ENCODE results near the gene CCDC172. TPM values are rescaled to one million over a fixed set of nuclear protein-coding genes. Genes with fewer than 3 reads are reported as not detected.

CCDC172 gene
- total and polyA plus RNA-seq, 3 donors from 2014 or later = 6.7 to 31.4 (median 7.3) TPM

DNA sequence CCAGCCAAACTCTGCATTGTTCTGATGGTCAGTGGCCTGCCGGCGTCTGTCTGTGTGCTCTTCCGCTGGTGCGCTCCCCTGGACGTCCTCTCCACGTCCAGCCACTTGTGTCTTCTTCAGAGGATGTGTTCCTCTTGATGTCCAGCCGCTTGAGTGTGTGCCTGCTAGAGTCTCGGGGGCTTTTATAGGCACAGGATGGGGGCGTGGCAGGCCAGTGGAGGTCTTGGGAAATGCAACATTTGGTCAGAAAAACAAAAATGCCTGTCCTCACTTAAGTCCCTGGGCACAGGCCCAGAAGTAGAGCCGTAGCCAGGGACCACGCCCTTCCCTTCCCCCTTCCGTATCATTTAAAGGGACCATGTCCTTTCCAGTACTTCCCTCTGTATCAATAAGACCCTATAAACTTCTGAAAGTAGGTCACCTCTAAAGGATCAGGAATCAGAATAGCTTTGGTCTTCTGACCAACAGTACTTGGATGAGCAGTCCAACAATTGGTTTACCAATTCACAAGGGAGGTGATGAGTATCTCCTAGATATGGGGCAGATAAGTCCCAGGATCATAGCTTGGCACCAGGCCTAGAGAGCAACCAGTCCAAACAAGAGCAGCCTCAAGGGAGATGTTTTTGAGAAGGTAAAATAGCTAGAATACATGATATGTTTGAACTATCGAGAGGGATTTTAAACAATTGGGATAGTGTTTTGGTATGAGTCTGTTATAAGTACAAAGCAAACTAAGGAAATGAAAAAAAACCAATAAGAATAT, 71.2 kb downstream of the CCDC172 start:
- TF ChIP-seq, protein P1, sequence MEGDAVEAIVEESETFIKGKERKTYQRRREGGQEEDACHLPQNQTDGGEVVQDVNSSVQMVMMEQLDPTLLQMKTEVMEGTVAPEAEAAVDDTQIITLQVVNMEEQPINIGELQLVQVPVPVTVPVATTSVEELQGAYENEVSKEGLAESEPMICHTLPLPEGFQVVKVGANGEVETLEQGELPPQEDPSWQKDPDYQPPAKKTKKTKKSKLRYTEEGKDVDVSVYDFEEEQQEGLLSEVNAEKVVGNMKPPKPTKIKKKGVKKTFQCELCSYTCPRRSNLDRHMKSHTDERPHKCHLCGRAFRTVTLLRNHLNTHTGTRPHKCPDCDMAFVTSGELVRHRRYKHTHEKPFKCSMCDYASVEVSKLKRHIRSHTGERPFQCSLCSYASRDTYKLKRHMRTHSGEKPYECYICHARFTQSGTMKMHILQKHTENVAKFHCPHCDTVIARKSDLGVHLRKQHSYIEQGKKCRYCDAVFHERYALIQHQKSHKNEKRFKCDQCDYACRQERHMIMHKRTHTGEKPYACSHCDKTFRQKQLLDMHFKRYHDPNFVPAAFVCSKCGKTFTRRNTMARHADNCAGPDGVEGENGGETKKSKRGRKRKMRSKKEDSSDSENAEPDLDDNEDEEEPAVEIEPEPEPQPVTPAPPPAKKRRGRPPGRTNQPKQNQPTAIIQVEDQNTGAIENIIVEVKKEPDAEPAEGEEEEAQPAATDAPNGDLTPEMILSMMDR (IDR thresholded peaks at IDR 0.05) = no peak
- TF ChIP-seq POLR2A (IDR thresholded peaks at IDR 0.05) = no peak
- H3K27ac ChIP-seq = no peak overlapping the region
- DNase-seq = no peak
- no peaks in the 10 kb centered on the region for H3K36me3 ChIP-seq (ENCODE audit: low read depth, missing control alignments)
- no peaks in the 10 kb centered on the region for H3K4me1 ChIP-seq
- no peaks in the 10 kb centered on the region for H3K9me3 ChIP-seq
- intact Hi-C loops (cut with DNase I; ENCODE audit: low total_unique reads) = no loop called here
- H3K27me3 ChIP-seq = no peaks in the 10 kb centered on the region
- WGBS, 2 donors = 51 to 68% methylated on average over 13 of the region's 13 CpGs
- H3K4me3 ChIP-seq = peak overlapping the region in 1 of 2 donors; percentile 45

DNA sequence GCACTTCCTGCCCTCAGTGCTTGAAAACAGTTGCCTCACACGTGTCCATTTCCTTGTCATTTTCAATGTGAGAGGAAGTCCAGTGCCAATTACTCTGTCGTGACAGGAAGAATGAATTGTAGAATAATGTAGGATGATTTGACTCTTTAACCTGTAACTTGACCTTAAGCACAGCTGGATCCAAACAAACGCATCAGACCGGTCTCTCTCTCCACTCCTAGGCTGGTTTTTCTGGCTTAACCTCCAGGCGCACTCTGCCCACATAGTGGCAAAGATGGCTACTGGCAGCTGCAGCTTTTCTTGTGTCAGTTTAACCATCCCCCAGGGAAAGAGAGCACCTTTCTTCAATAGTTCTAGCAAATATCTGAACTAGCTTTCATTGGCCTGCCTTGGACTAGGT, 74.0 kb downstream of the CCDC172 start:
- H3K36me3 ChIP-seq (ENCODE audit: low read depth, missing control alignments) = no peaks in the 10 kb centered on the region
- no peaks in the 10 kb centered on the region for H3K9me3 ChIP-seq
- no peak for TF ChIP-seq POLR2A (IDR thresholded peaks at IDR 0.05)
- TF ChIP-seq, protein P1 (IDR thresholded peaks at IDR 0.05) = no peak
- intact Hi-C loops (cut with DNase I; ENCODE audit: low total_unique reads) = no loop called here
- H3K4me1 ChIP-seq = no peaks in the 10 kb centered on the region
- no peaks in the 10 kb centered on the region for H3K27me3 ChIP-seq
- H3K4me3 ChIP-seq = no peak overlapping the region
- no peak overlapping the region for H3K27ac ChIP-seq
- DNase-seq = no peak
- WGBS, 2 donors = 39 to 45% methylated on average over 5 of the region's 5 CpGs

- H3K4me1 ChIP-seq = no peaks in the 10 kb centered on the region
- intact Hi-C loops (cut with DNase I; ENCODE audit: low total_unique reads) = no loop called here
- TF ChIP-seq POLR2A (IDR thresholded peaks at IDR 0.05) = no peak
- TF ChIP-seq, protein P1 (IDR thresholded peaks at IDR 0.05) = no peak
- H3K36me3 ChIP-seq (ENCODE audit: low read depth, missing control alignments) = no peaks in the 10 kb centered on the region
- DNase-seq = no peak
- 85 to 92% methylated on average over 3 of the region's 3 CpGs for WGBS, 2 donors
- no peaks in the 10 kb centered on the region for H3K27me3 ChIP-seq
- no peaks in the 10 kb centered on the region for H3K9me3 ChIP-seq
- H3K4me3 ChIP-seq = no peak overlapping the region
- no peak overlapping the region for H3K27ac ChIP-seq
Observed at GRCh38 chr10:116402858-116403257, 78.6 kb downstream of the CCDC172 start.

DNA sequence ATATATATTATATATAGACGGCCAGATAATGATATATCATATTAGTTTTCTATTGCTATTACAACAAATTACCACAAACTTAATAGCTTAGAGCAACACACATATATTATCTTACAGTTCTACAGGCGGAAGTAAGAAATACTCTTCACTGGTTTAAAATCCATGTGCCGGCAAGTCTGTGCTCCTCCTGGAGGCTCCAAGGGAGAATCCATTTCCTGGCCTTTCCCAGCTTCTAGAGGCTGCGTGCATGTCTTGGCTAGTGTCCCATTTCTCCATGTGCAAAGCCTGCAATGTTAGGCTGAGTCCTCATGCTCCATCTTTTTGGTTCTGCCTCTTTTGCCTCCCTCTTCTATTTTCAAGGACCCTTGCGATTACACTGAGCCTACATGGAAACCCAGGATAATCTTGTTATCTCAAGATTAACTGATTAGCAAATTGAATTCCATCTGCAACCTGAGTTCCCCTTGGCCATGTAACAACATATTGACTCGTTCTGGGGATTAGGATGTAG, 79.5 kb downstream of the CCDC172 start:
- H3K4me3 ChIP-seq = no peak overlapping the region
- no peak overlapping the region for H3K27ac ChIP-seq
- no peak for DNase-seq
- no peaks in the 10 kb centered on the region for H3K36me3 ChIP-seq (ENCODE audit: low read depth, missing control alignments)
- no peaks in the 10 kb centered on the region for H3K9me3 ChIP-seq
- 43 to 61% methylated on average over 6 of the region's 6 CpGs for WGBS, 2 donors
- intact Hi-C loops (cut with DNase I; ENCODE audit: low total_unique reads) = no loop called here
- H3K4me1 ChIP-seq = no peaks in the 10 kb centered on the region
- H3K27me3 ChIP-seq = no peaks in the 10 kb centered on the region
- TF ChIP-seq, protein P1 (IDR thresholded peaks at IDR 0.05) = no peak
- TF ChIP-seq POLR2A (IDR thresholded peaks at IDR 0.05) = no peak

GRCh38 chr10:116408719-116409118, 84.5 kb downstream of the CCDC172 start:
- H3K9me3 ChIP-seq = no peaks in the 10 kb centered on the region
- no peaks in the 10 kb centered on the region for H3K36me3 ChIP-seq (ENCODE audit: low read depth, missing control alignments)
- TF ChIP-seq, protein P1 (IDR thresholded peaks at IDR 0.05) = no peak
- TF ChIP-seq POLR2A (IDR thresholded peaks at IDR 0.05) = no peak
- no peak overlapping the region for H3K27ac ChIP-seq
- no peaks in the 10 kb centered on the region for H3K27me3 ChIP-seq
- intact Hi-C loops (cut with DNase I; ENCODE audit: low total_unique reads) = no loop called here
- no peaks in the 10 kb centered on the region for H3K4me1 ChIP-seq
- WGBS, 2 donors = 41 to 47% methylated on average over 7 of the region's 7 CpGs
- H3K4me3 ChIP-seq = no peak overlapping the region
- DNase-seq = no peak

Measured in testis (tissue), 3 donors.